Trophoblast cell (in vitro differentiated cells and primary cell): Measurements from ENCODE around the gene ARHGEF10L.

ENCODE experiments used
- DNase-seq, 2 donors: peaks; one replicate each; pipeline ENCODE4 v3.0.0-alpha.2; 2016
- H2AFZ ChIP-seq: 2 replicates; pipeline ENCODE4 v1.6.1; 2013; ENCODE audit warnings: low read length, moderate library complexity, mild to moderate bottlenecking; ENCODE audit not compliant: insufficient read depth, poor library complexity
- H2AK5ac ChIP-seq: 2 replicates; pipeline ENCODE4 v1.6.1; 2013; ENCODE audit warnings: mild to moderate bottlenecking, low read length
- H2BK120ac ChIP-seq: 2 replicates; pipeline ENCODE4 v1.6.1; 2013; ENCODE audit warnings: low read length, mild to moderate bottlenecking, moderate library complexity; ENCODE audit not compliant: insufficient read depth, poor library complexity
- H2BK12ac ChIP-seq: 2 replicates; pipeline ENCODE4 v1.6.1; 2013; ENCODE audit warnings: mild to moderate bottlenecking, low read length, moderate library complexity
- H2BK5ac ChIP-seq: 2 replicates; pipeline ENCODE4 v1.6.1; 2013; ENCODE audit warnings: low read length, low read depth, moderate library complexity, mild to moderate bottlenecking; ENCODE audit not compliant: poor library complexity
- H3K14ac ChIP-seq: 2 replicates; pipeline ENCODE4 v1.6.1; 2013; ENCODE audit warnings: mild to moderate bottlenecking, low read length
- H3K18ac ChIP-seq: 2 replicates; pipeline ENCODE4 v1.6.1; 2013; ENCODE audit warnings: mild to moderate bottlenecking, low read length
- H3K23ac ChIP-seq: 2 replicates; pipeline ENCODE4 v1.6.1; 2013; ENCODE audit warnings: low read length
- H3K27ac ChIP-seq: 2 replicates; pipeline ENCODE4 v1.5.1; 2013; ENCODE audit warnings: low read depth, mild to moderate bottlenecking, inconsistent platforms, low read length, moderate library complexity
- H3K27me3 ChIP-seq: 2 replicates; pipeline ENCODE4 v1.6.1; 2013; ENCODE audit warnings: inconsistent platforms, mild to moderate bottlenecking, low read length, moderate library complexity; ENCODE audit not compliant: insufficient read depth
- H3K36me3 ChIP-seq, 2 experiments: 1 replicate in 1 of 2; 2 replicates in 1 of 2; pipeline ENCODE4 v1.6.1; 2013; ENCODE audit warnings: low read length in 2 of 2, mild to moderate bottlenecking in 2 of 2, moderate library complexity in 1 of 2; ENCODE audit not compliant: insufficient read depth in 2 of 2, control insufficient read depth in 1 of 2
- H3K4ac ChIP-seq: 2 replicates; pipeline ENCODE4 v1.6.1; 2013; ENCODE audit warnings: low read depth, mild to moderate bottlenecking, low read length, moderate library complexity
- H3K4me1 ChIP-seq, 2 experiments: 1 replicate in 1 of 2; 2 replicates in 1 of 2; pipeline ENCODE4 v1.6.1; 2013; ENCODE audit warnings: low read length in 2 of 2, mild to moderate bottlenecking in 2 of 2, moderate library complexity in 1 of 2; ENCODE audit not compliant: insufficient read depth in 2 of 2, control insufficient read depth in 1 of 2
- H3K4me2 ChIP-seq: 2 replicates; pipeline ENCODE4 v1.6.1; 2013; ENCODE audit warnings: inconsistent platforms, mild to moderate bottlenecking, low read length, moderate library complexity
- H3K4me3 ChIP-seq: 2 replicates; pipeline ENCODE4 v1.5.1; 2013; ENCODE audit warnings: mild to moderate bottlenecking, low read depth, low read length, inconsistent platforms
- H3K79me1 ChIP-seq: one replicate; pipeline ENCODE4 v1.6.1; 2013; ENCODE audit warnings: low read length
- H3K79me2 ChIP-seq: 2 replicates; pipeline ENCODE4 v1.6.1; 2013; ENCODE audit warnings: low read length, mild to moderate bottlenecking; ENCODE audit not compliant: control insufficient read depth, insufficient read depth, poor library complexity
- H3K9ac ChIP-seq: 2 replicates; pipeline ENCODE4 v1.6.1; 2013; ENCODE audit warnings: mild to moderate bottlenecking, low read length
- H3K9me3 ChIP-seq: 2 replicates; pipeline ENCODE4 v1.6.1; 2013; ENCODE audit warnings: low read depth, mild to moderate bottlenecking, control low read depth, inconsistent platforms, low read length; ENCODE audit not compliant: insufficient read depth
- H4K12ac ChIP-seq: 2 replicates; pipeline ENCODE4 v1.6.1; 2013; ENCODE audit warnings: low read depth, mild to moderate bottlenecking, low read length, moderate library complexity
- H4K8ac ChIP-seq: 2 replicates; pipeline ENCODE4 v1.6.1; 2013; ENCODE audit warnings: low read depth, mild to moderate bottlenecking, low read length, moderate library complexity
- H4K91ac ChIP-seq: one replicate; pipeline ENCODE4 v1.6.1; 2013; ENCODE audit warnings: low read depth, mild to moderate bottlenecking, low read length, moderate library complexity
- WGBS: extraction: QIAGEN DNeasy Blood & Tissue Kit; methylation state at CpG from one replicate; pipeline ENCODE4 v1.1.7; 2013; ENCODE audit warnings: missing lambda C conversion rate; ENCODE audit not compliant: insufficient read length, insufficient coverage; ENCODE audit errors: extremely low coverage; 5-methylcytosine and 5-hydroxymethylcytosine counted together

Gene ARHGEF10L

GRCh38 chr1:17635276-17635675 lies 95.8 kb downstream of the ARHGEF10L start:
- Histone ChIP-seq H3K27ac (no peak overlapping the region), H2BK120ac (no peak overlapping the region), H2AK5ac (no peak overlapping the region), H2AFZ (no peak overlapping the region), H2BK5ac (no peak overlapping the region), H3K4ac (no peak overlapping the region), H3K36me3 (peaks cover 72 to 75% of the 10 kb centered on the region in 2 experiments), H3K23ac (no peak overlapping the region), H4K91ac (no peak overlapping the region), H3K18ac (no peak overlapping the region), H3K9ac (no peak overlapping the region), H3K9me3 (peaks cover 2% of the 10 kb centered on the region), H3K4me1 (peaks cover 0 to 2% of the 10 kb centered on the region in 2 experiments), H3K4me2 (no peak overlapping the region), H3K14ac (no peak overlapping the region), H3K4me3 (no peak overlapping the region), H3K79me2 (no peaks in the 10 kb centered on the region), H4K12ac (no peak overlapping the region), H3K27me3 (no peaks in the 10 kb centered on the region), H2BK12ac (no peak overlapping the region), H3K79me1 (no peaks in the 10 kb centered on the region), H4K8ac (no peak overlapping the region)
- no CpG with 5 or more reads among the region's 5 CpGs for WGBS
- no peak for DNase-seq

DNA sequence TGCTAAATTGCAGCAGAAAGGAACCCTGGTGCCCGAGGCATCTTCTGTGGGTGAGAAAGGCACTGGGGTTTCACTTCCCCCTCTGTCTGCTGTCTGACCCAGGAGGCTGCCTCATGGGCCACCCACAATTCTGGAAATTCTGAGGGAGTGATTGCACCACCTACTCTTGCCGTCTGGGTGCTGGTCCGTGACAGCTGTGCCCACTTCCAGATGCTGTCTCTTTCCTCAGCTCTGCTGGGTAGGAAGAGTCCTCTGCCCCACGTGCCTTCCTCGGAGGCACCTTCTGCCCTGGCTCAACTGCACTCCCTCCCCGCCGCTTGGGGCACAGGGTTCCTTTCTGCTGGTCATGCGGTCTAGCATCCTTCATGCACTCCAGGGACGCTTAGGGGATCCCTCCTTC lies 96.3 kb downstream of the ARHGEF10L start:
- Histone ChIP-seq H3K4me2 (no peak overlapping the region), H4K8ac (no peak overlapping the region), H3K36me3 (peaks cover 70 to 77% of the 10 kb centered on the region in 2 experiments), H3K79me1 (no peaks in the 10 kb centered on the region), H2BK120ac (no peak overlapping the region), H3K14ac (no peak overlapping the region), H3K27me3 (no peaks in the 10 kb centered on the region), H3K27ac (no peak overlapping the region), H3K4me1 (peaks cover 0 to 2% of the 10 kb centered on the region in 2 experiments), H3K18ac (no peak overlapping the region), H2AK5ac (no peak overlapping the region), H3K4me3 (no peak overlapping the region), H3K23ac (no peak overlapping the region), H2BK12ac (no peak overlapping the region), H4K12ac (no peak overlapping the region), H3K9me3 (peaks cover 2% of the 10 kb centered on the region), H3K79me2 (no peaks in the 10 kb centered on the region), H2BK5ac (no peak overlapping the region), H3K4ac (no peak overlapping the region), H3K9ac (no peak overlapping the region), H4K91ac (no peak overlapping the region), H2AFZ (no peak overlapping the region)
- WGBS: no CpG with 5 or more reads among the region's 9 CpGs
- peak; percentile 46 to 52 for DNase-seq

GRCh38 chr1:17636612-17637011 lies 97.1 kb downstream of the ARHGEF10L start:
- no peak overlapping the region for H4K91ac ChIP-seq
- no peaks in the 10 kb centered on the region for H3K79me1 ChIP-seq
- H3K9ac ChIP-seq: no peak overlapping the region
- H4K8ac ChIP-seq: no peak overlapping the region
- peaks cover 64 to 72% of the 10 kb centered on the region in 2 experiments for H3K36me3 ChIP-seq
- H3K4me2 ChIP-seq: no peak overlapping the region
- no peak overlapping the region for H3K4ac ChIP-seq
- H3K9me3 ChIP-seq: peaks cover 2% of the 10 kb centered on the region
- no peak overlapping the region for H2AK5ac ChIP-seq
- H2BK120ac ChIP-seq: no peak overlapping the region
- no peak overlapping the region for H3K27ac ChIP-seq
- H4K12ac ChIP-seq: no peak overlapping the region
- no CpG with 5 or more reads among the region's 3 CpGs for WGBS
- H3K23ac ChIP-seq: no peak overlapping the region
- H3K4me1 ChIP-seq: peaks cover 0 to 2% of the 10 kb centered on the region in 2 experiments
- H3K18ac ChIP-seq: no peak overlapping the region
- H3K4me3 ChIP-seq: no peak overlapping the region
- no peaks in the 10 kb centered on the region for H3K79me2 ChIP-seq
- H2BK12ac ChIP-seq: no peak overlapping the region
- no peak for DNase-seq
- no peak overlapping the region for H3K14ac ChIP-seq
- no peaks in the 10 kb centered on the region for H3K27me3 ChIP-seq
- no peak overlapping the region for H2BK5ac ChIP-seq
- no peak overlapping the region for H2AFZ ChIP-seq

DNA sequence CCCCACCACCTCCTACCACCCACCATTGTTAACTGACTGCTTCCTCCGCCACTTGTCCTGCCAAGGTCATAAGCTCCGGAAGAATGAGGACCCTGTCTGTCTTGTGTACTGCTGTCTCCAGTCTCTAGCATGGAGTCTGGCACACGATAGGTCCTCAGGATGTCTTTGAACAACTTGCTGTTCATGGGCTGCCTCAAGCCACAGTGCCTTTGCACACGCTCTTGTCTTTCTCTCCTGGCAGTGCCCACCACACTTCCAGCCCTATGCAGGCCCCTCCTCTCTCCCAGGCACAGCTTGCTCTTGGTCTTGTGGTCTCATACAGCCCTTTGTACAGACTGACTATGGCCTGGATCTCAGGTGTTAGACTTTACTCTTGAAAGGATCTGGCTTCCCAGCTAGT lies 97.6 kb downstream of the ARHGEF10L start:
- no peak overlapping the region for H3K18ac ChIP-seq
- H3K27me3 ChIP-seq: no peaks in the 10 kb centered on the region
- WGBS: no CpG with 5 or more reads among the region's 4 CpGs
- H3K23ac ChIP-seq: no peak overlapping the region
- no peak overlapping the region for H3K4me2 ChIP-seq
- no peak overlapping the region for H2BK12ac ChIP-seq
- H3K14ac ChIP-seq: no peak overlapping the region
- no peak overlapping the region for H2AFZ ChIP-seq
- H4K12ac ChIP-seq: no peak overlapping the region
- H3K4ac ChIP-seq: no peak overlapping the region
- H3K79me2 ChIP-seq: no peaks in the 10 kb centered on the region
- H3K27ac ChIP-seq: no peak overlapping the region
- H4K91ac ChIP-seq: no peak overlapping the region
- H3K36me3 ChIP-seq: peaks cover 62 to 68% of the 10 kb centered on the region in 2 experiments
- no peaks in the 10 kb centered on the region for H3K79me1 ChIP-seq
- H2AK5ac ChIP-seq: no peak overlapping the region
- H3K4me1 ChIP-seq: peaks cover 0 to 2% of the 10 kb centered on the region in 2 experiments
- no peak overlapping the region for H3K9ac ChIP-seq
- no peak overlapping the region for H3K4me3 ChIP-seq
- no peak overlapping the region for H2BK120ac ChIP-seq
- peaks cover 2% of the 10 kb centered on the region for H3K9me3 ChIP-seq
- no peak overlapping the region for H4K8ac ChIP-seq
- DNase-seq: no peak
- H2BK5ac ChIP-seq: no peak overlapping the region
